Measurements from ENCODE around the gene FXR2. TPM values are rescaled to one million over a fixed set of nuclear protein-coding genes. Genes with fewer than 3 reads are reported as not detected.

Gene FXR2
- total and polyA plus RNA-seq, 9 of the 15 experiments (the other 6 are each of a cell fraction or from before 2014, with no cell fraction given) = 2.0 to 49.3 (median 24.5) TPM

DNA sequence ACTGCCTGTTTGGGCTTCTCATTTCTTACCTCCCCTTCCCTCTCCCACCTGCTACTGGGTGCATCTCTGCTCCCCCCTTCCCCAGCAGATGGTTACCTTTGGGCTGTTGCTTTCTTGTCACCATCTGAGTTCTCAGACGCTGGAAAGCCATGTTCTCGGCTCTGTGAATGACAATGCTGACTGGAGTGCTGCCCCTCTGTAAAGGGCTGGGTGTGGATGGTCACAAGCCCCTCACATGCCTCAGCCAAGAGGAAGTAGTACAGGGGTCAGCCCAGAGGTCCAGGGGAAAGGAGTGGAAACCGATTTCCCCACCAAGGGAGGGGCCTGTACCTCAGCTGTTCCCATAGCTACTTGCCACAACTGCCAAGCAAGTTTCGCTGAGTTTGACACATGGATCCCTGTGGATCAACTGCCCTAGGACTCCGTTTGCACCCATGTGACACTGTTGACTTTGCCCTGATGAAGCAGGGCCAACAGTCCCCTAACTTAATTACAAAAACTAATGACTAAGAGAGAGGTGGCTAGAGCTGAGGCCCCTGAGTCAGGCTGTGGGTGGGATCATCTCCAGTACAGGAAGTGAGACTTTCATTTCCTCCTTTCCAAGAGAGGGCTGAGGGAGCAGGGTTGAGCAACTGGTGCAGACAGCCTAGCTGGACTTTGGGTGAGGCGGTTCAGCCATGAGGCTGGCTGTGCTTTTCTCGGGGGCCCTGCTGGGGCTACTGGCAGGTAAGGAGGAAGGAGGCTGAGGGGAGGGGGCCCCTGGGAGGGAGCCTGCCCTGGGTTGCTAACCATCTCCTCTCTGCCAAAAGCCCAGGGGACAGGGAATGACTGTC lies 35.5 kb downstream of the FXR2 start, which contains the start of gene CD68 (continued):
- TF ChIP-seq SRSF9 (IDR thresholded peaks at IDR 0.05; ENCODE audit: borderline replicate concordance, low read depth, low read length) (no peak), TAF1 (IDR thresholded peaks at IDR 0.05; ENCODE audit: control insufficient read depth, extremely low read depth, insufficient read depth, low read length, severe bottlenecking) (peak; percentile 82), NR3C1 (CRISPR knock-in tag; IDR thresholded peaks at IDR 0.05) (no peak), CREM (IDR thresholded peaks at IDR 0.05; ENCODE audit: low read depth) (no peak), ETV1 (tag; conservative IDR thresholded peaks at IDR 0.05; ENCODE audit: low read depth) (peak; percentile 20; the same call in 1 of the 2 replicates), CBFB (CRISPR knock-in tag; IDR thresholded peaks at IDR 0.05) (no peak), CCAR2 (IDR thresholded peaks at IDR 0.05; ENCODE audit: low read depth, low read length) (no peak), POLR2G (IDR thresholded peaks at IDR 0.05; ENCODE audit: low read depth, low read length) (peak; percentile 84), CCNT2 (IDR thresholded peaks at IDR 0.05; ENCODE audit: borderline replicate concordance, extremely low read depth, insufficient read length, low read depth, low read length) (no peak), KLF6 (CRISPR knock-in tag; IDR thresholded peaks at IDR 0.05; ENCODE audit: borderline replicate concordance) (no peak)
- TF ChIP-seq, protein P1, sequence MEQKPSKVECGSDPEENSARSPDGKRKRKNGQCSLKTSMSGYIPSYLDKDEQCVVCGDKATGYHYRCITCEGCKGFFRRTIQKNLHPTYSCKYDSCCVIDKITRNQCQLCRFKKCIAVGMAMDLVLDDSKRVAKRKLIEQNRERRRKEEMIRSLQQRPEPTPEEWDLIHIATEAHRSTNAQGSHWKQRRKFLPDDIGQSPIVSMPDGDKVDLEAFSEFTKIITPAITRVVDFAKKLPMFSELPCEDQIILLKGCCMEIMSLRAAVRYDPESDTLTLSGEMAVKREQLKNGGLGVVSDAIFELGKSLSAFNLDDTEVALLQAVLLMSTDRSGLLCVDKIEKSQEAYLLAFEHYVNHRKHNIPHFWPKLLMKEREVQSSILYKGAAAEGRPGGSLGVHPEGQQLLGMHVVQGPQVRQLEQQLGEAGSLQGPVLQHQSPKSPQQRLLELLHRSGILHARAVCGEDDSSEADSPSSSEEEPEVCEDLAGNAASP (IDR thresholded peaks at IDR 0.05) = no peak
- TF ChIP-seq, protein P2, sequence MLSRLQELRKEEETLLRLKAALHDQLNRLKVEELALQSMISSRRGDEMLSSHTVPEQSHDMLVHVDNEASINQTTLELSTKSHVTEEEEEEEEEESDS (CRISPR knock-in tag; IDR thresholded peaks at IDR 0.05) = no peak
- TF ChIP-seq, protein P3, sequence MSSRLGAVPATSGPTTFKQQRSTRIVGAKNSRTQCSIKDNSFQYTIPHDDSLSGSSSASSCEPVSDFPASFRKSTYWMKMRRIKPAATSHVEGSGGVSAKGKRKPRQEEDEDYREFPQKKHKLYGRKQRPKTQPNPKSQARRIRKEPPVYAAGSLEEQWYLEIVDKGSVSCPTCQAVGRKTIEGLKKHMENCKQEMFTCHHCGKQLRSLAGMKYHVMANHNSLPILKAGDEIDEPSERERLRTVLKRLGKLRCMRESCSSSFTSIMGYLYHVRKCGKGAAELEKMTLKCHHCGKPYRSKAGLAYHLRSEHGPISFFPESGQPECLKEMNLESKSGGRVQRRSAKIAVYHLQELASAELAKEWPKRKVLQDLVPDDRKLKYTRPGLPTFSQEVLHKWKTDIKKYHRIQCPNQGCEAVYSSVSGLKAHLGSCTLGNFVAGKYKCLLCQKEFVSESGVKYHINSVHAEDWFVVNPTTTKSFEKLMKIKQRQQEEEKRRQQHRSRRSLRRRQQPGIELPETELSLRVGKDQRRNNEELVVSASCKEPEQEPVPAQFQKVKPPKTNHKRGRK (tag; IDR thresholded peaks at IDR 0.05) = no peak
- TF ChIP-seq, protein P4, sequence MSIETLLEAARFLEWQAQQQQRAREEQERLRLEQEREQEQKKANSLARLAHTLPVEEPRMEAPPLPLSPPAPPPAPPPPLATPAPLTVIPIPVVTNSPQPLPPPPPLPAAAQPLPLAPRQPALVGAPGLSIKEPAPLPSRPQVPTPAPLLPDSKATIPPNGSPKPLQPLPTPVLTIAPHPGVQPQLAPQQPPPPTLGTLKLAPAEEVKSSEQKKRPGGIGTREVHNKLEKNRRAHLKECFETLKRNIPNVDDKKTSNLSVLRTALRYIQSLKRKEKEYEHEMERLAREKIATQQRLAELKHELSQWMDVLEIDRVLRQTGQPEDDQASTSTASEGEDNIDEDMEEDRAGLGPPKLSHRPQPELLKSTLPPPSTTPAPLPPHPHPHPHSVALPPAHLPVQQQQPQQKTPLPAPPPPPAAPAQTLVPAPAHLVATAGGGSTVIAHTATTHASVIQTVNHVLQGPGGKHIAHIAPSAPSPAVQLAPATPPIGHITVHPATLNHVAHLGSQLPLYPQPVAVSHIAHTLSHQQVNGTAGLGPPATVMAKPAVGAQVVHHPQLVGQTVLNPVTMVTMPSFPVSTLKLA (conservative IDR thresholded peaks at IDR 0.05) = peak; percentile 73 to 88
- TF ChIP-seq, protein P5, sequence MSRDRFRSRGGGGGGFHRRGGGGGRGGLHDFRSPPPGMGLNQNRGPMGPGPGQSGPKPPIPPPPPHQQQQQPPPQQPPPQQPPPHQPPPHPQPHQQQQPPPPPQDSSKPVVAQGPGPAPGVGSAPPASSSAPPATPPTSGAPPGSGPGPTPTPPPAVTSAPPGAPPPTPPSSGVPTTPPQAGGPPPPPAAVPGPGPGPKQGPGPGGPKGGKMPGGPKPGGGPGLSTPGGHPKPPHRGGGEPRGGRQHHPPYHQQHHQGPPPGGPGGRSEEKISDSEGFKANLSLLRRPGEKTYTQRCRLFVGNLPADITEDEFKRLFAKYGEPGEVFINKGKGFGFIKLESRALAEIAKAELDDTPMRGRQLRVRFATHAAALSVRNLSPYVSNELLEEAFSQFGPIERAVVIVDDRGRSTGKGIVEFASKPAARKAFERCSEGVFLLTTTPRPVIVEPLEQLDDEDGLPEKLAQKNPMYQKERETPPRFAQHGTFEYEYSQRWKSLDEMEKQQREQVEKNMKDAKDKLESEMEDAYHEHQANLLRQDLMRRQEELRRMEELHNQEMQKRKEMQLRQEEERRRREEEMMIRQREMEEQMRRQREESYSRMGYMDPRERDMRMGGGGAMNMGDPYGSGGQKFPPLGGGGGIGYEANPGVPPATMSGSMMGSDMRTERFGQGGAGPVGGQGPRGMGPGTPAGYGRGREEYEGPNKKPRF (IDR thresholded peaks at IDR 0.05; ENCODE audit: low read depth, low read length) = no peak
- TF ChIP-seq, protein P6, sequence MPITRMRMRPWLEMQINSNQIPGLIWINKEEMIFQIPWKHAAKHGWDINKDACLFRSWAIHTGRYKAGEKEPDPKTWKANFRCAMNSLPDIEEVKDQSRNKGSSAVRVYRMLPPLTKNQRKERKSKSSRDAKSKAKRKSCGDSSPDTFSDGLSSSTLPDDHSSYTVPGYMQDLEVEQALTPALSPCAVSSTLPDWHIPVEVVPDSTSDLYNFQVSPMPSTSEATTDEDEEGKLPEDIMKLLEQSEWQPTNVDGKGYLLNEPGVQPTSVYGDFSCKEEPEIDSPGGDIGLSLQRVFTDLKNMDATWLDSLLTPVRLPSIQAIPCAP (CRISPR knock-in tag; IDR thresholded peaks at IDR 0.05; ENCODE audit: borderline replicate concordance) = no peak
- TF ChIP-seq, protein P7, sequence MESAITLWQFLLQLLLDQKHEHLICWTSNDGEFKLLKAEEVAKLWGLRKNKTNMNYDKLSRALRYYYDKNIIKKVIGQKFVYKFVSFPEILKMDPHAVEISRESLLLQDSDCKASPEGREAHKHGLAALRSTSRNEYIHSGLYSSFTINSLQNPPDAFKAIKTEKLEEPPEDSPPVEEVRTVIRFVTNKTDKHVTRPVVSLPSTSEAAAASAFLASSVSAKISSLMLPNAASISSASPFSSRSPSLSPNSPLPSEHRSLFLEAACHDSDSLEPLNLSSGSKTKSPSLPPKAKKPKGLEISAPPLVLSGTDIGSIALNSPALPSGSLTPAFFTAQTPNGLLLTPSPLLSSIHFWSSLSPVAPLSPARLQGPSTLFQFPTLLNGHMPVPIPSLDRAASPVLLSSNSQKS (CRISPR knock-in tag; IDR thresholded peaks at IDR 0.05) = no peak

Measured in K562 (cell line).